ENCODE data around the gene TAF11L8.

- TF ChIP-seq CTCF (IDR thresholded peaks at IDR 0.05) (no peak), POLR2A (IDR thresholded peaks at IDR 0.05) (no peak)
These were observed 29.9 kb upstream of the TAF11L8 start for GRCh38 chr5:17620627-17621026.

Data from adrenal gland (tissue), 5 donors.